CD14-positive monocyte (primary cell): ENCODE data around the gene TCF4. TPM values are rescaled to one million over a fixed set of nuclear protein-coding genes. Genes with fewer than 3 reads are reported as not detected.

Experiments used
- DNase-seq, 3 donors: peaks; one replicate each; pipeline ENCODE4 v3.0.0-alpha.2; 2011 to 2022
- H2AFZ ChIP-seq: 2 replicates; pipeline ENCODE4 v1.6.0; 2012; ENCODE audit warnings: mild to moderate bottlenecking, low read depth, low read length, inconsistent platforms; ENCODE audit not compliant: insufficient read depth, poor library complexity, severe bottlenecking
- H3K27ac ChIP-seq, 2 donors: 1 replicate in 1 of 2; 2 replicates in 1 of 2; pipeline ENCODE4 v1.5.1; 2012 to 2013; ENCODE audit warnings: low read length in 2 of 2, control low read depth in 1 of 2, inconsistent platforms in 1 of 2, low read depth in 1 of 2, mild to moderate bottlenecking in 1 of 2
- H3K27me3 ChIP-seq, 2 donors: one replicate each; pipeline versions ENCODE4 v1.6.0 to v1.6.1; 2011 to 2013; ENCODE audit warnings: low read length in 2 of 2; ENCODE audit not compliant: control insufficient read depth in 2 of 2, insufficient read depth in 2 of 2
- H3K36me3 ChIP-seq, 2 donors: replicated peaks in 1 of 2; 1 replicate in 1 of 2; 2 replicates in 1 of 2; pipeline versions ENCODE4 v1.5.1 to v1.6.1; 2012 to 2013; ENCODE audit warnings: low read length in 2 of 2, control low read depth in 1 of 2, inconsistent platforms in 1 of 2, mild to moderate bottlenecking in 1 of 2; ENCODE audit not compliant: insufficient read depth in 2 of 2, control insufficient read depth in 1 of 2
- H3K4me1 ChIP-seq, 2 donors: 1 replicate in 1 of 2; 2 replicates in 1 of 2; pipeline versions ENCODE4 v1.5.1 to v1.6.1; 2012 to 2013; ENCODE audit warnings: low read length in 2 of 2, control low read depth in 1 of 2, inconsistent platforms in 1 of 2, mild to moderate bottlenecking in 1 of 2, moderate library complexity in 1 of 2; ENCODE audit not compliant: insufficient read depth in 2 of 2, control insufficient read depth in 1 of 2
- H3K4me2 ChIP-seq: replicated peaks from 2 replicates; pipeline ENCODE3; 2012; ENCODE audit warnings: low read length, moderate library complexity, mild to moderate bottlenecking; ENCODE audit not compliant: poor library complexity, severe bottlenecking; ENCODE audit errors: extremely low read depth
- H3K4me3 ChIP-seq, 3 experiments: fragments of 200-600 bp in 1 of 3; sonication (generic) in 1 of 3; replicated peaks in 1 of 3; 1 replicate in 2 of 3; 2 replicates in 1 of 3; pipeline ENCODE4 v1.5.1; 2011 to 2013; ENCODE audit warnings: low read length in 3 of 3, mild to moderate bottlenecking in 3 of 3, control low read depth in 2 of 3, low read depth in 2 of 3, inconsistent platforms in 1 of 3, moderate library complexity in 1 of 3
- H3K79me2 ChIP-seq: 2 replicates; pipeline ENCODE4 v1.6.0; 2012; ENCODE audit warnings: mild to moderate bottlenecking, control low read depth, inconsistent platforms, low read length, moderate library complexity; ENCODE audit not compliant: insufficient read depth
- H3K9ac ChIP-seq: 2 replicates; pipeline ENCODE4 v1.6.0; 2017; ENCODE audit warnings: low read length, mild to moderate bottlenecking; ENCODE audit not compliant: insufficient read depth, poor library complexity, severe bottlenecking
- H3K9me3 ChIP-seq, 2 donors: replicated peaks in 1 of 2; 1 replicate in 1 of 2; 2 replicates in 1 of 2; pipeline versions ENCODE4 v1.5.1 to v1.6.1; 2012 to 2013; ENCODE audit warnings: low read length in 2 of 2, control low read depth in 1 of 2; ENCODE audit not compliant: control insufficient read depth in 1 of 2, insufficient read depth in 1 of 2
- H4K20me1 ChIP-seq: 2 replicates; pipeline ENCODE4 v1.6.0; 2012; ENCODE audit warnings: mild to moderate bottlenecking, low read length, control low read depth, moderate library complexity; ENCODE audit not compliant: insufficient read depth
- H3K27ac Mint-ChIP-seq, 7 donors: one replicate each; pipeline ENCODE4 v1.8.0; 2020; ENCODE audit warnings: mild to moderate bottlenecking in 7 of 7, mixed read lengths in 7 of 7, moderate library complexity in 6 of 7, inconsistent platforms in 2 of 7
- H3K27me3 Mint-ChIP-seq, 3 donors: one replicate each; pipeline ENCODE4 v1.8.0; 2021 to 2022; ENCODE audit warnings: low read depth in 3 of 3, mild to moderate bottlenecking in 3 of 3, mixed read lengths in 3 of 3, moderate library complexity in 3 of 3, inconsistent platforms in 1 of 3
- H3K36me3 Mint-ChIP-seq, 2 donors: one replicate each; pipeline ENCODE4 v1.8.0; 2020; ENCODE audit warnings: mixed read lengths in 2 of 2, inconsistent platforms in 1 of 2, mild to moderate bottlenecking in 1 of 2
- H3K4me1 Mint-ChIP-seq: one replicate; pipeline ENCODE4 v1.8.0; 2020; ENCODE audit warnings: mild to moderate bottlenecking, mixed read lengths
- H3K4me3 Mint-ChIP-seq, 2 donors: one replicate each; pipeline ENCODE4 v1.8.0; 2020; ENCODE audit warnings: mild to moderate bottlenecking in 2 of 2, mixed read lengths in 2 of 2, moderate library complexity in 1 of 2
- H3K9me3 Mint-ChIP-seq, 7 donors: one replicate each; pipeline ENCODE4 v1.8.0; 2020 to 2022; ENCODE audit warnings: mixed read lengths in 7 of 7, mild to moderate bottlenecking in 6 of 7, moderate library complexity in 6 of 7, inconsistent platforms in 2 of 7
- WGBS: methylation state at CpG from one replicate; pipeline ENCODE4 v1.1.5; 2013; ENCODE audit warnings: missing lambda C conversion rate; ENCODE audit not compliant: insufficient coverage; 5-methylcytosine and 5-hydroxymethylcytosine counted together
- intact Hi-C, 2 donors: fragments of 100-400 bp; cut with micrococcal nuclease; formaldehyde crosslinking; loops; one replicate each; pipeline versions ENCODE4 v1.15.0 to v1.15.1; 2023
- polyA plus RNA-seq, 3 donors: library from polyadenylated mRNA; depleted of rRNA in 1 of 3; unstranded in 2 of 3; stranded (reverse) in 1 of 3; fragments of 300-500 nt in 2 of 3; fragments of >200 nt in 1 of 3; fragmentation: Illumina TruSeq in 2 of 3; gene quantifications; 1 replicate in 2 of 3; 2 replicates in 1 of 3; pipeline ENCODE4 v1.2.3, GENCODE V29; 2012 to 2021
- TF ChIP-seq, protein P1 (sequence below): fragments of 200-600 bp; IDR thresholded peaks from one replicate; pipeline ENCODE4 v1.8.0; 2022; ENCODE audit warnings: antibody characterized with exemption, mild to moderate bottlenecking

TCF4 gene
- polyA plus RNA-seq, 3 donors, result 5.9 to 12.9 (median 10.7) TPM

DNA sequence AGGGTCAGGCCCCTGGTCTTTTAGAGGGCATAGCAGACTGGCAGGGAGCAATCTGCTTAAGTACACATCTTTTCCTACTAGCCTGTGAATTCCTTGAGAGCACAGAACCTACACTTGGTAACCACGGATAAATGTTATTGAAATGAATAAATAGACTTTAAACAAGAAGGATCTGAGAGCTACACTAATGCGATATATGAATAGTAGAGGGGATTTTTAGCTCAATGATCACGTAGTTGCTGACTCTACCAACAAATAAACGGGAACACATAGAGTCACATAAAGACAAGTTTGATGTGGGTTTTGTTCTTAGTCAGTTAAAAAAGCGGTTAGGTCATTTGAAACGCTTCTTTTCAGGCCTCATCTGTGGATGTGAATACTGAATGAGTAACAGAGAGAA, 338.4 kb downstream of the TCF4 start:
- H3K4me2 ChIP-seq, result no peak overlapping the region
- TF ChIP-seq, protein P1, sequence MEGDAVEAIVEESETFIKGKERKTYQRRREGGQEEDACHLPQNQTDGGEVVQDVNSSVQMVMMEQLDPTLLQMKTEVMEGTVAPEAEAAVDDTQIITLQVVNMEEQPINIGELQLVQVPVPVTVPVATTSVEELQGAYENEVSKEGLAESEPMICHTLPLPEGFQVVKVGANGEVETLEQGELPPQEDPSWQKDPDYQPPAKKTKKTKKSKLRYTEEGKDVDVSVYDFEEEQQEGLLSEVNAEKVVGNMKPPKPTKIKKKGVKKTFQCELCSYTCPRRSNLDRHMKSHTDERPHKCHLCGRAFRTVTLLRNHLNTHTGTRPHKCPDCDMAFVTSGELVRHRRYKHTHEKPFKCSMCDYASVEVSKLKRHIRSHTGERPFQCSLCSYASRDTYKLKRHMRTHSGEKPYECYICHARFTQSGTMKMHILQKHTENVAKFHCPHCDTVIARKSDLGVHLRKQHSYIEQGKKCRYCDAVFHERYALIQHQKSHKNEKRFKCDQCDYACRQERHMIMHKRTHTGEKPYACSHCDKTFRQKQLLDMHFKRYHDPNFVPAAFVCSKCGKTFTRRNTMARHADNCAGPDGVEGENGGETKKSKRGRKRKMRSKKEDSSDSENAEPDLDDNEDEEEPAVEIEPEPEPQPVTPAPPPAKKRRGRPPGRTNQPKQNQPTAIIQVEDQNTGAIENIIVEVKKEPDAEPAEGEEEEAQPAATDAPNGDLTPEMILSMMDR, result no peak
- no CpG with 5 or more reads among the region's 6 CpGs for WGBS
- Mint-ChIP-seq H3K27me3 (peaks cover 0 to 2% (median 0%) of the 10 kb centered on the region in 3 donors), H3K4me3 (no peak overlapping the region), H3K27ac (no peak overlapping the region), H3K9me3 (no peaks in the 10 kb centered on the region), H3K4me1 (peaks cover 10% of the 10 kb centered on the region), H3K36me3 (peaks cover 3 to 13% of the 10 kb centered on the region in 2 donors)
- no peak overlapping the region for H3K27ac ChIP-seq
- intact Hi-C loops, result no loop called here
- H3K4me1 ChIP-seq, result peaks cover 0 to 5% of the 10 kb centered on the region in 2 donors
- peaks cover 0 to 7% of the 10 kb centered on the region in 2 donors for H3K36me3 ChIP-seq
- no peaks in the 10 kb centered on the region for H3K27me3 ChIP-seq
- H2AFZ ChIP-seq, result no peak overlapping the region
- no peaks in the 10 kb centered on the region for H3K79me2 ChIP-seq
- H3K9me3 ChIP-seq, result no peaks in the 10 kb centered on the region
- H3K9ac ChIP-seq, result no peak overlapping the region
- DNase-seq, result no peak
- H3K4me3 ChIP-seq, result no peak overlapping the region
- no peaks in the 10 kb centered on the region for H4K20me1 ChIP-seq

DNA sequence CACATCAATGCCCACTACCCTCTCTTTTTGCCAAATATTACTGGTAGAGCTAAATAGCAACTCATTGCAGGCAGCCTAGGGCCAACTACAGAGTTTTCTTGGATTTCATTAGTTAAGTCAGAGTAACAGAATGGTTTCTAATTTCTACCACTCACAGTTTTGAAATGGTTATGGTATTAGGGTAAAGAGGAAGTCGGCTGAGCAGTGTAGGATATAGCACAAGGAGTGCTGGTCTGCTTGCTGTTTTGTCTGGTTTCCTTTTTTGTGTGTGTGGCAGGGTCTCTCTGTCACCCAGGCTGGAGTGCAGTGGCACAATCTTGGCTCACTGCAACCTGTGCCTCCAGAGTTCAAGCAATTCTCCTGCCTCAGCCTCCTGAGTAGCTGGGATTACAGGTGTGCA, 339.5 kb downstream of the TCF4 start:
- TF ChIP-seq, protein P1, result no peak
- WGBS, result no CpG with 5 or more reads among the region's 1 CpG

More for the DNA sequence above, 339.5 kb downstream of the TCF4 start:
- Histone ChIP-seq H3K27ac (no peak overlapping the region), H3K9me3 (no peaks in the 10 kb centered on the region), H3K4me1 (peaks cover 0 to 5% of the 10 kb centered on the region in 2 donors), H3K9ac (no peak overlapping the region), H3K4me2 (no peak overlapping the region), H2AFZ (no peak overlapping the region), H3K4me3 (no peak overlapping the region), H4K20me1 (no peaks in the 10 kb centered on the region), H3K36me3 (no peaks in the 10 kb centered on the region), H3K79me2 (no peaks in the 10 kb centered on the region), H3K27me3 (no peaks in the 10 kb centered on the region)
- peaks cover 3 to 8% of the 10 kb centered on the region in 2 donors for H3K36me3 Mint-ChIP-seq
- H3K4me3 Mint-ChIP-seq, result no peak overlapping the region
- peaks cover 0 to 2% (median 0%) of the 10 kb centered on the region in 3 donors for H3K27me3 Mint-ChIP-seq
- peaks cover 11% of the 10 kb centered on the region for H3K4me1 Mint-ChIP-seq
- peak in 1 of 3 donors; percentile 3 for DNase-seq
- H3K27ac Mint-ChIP-seq, result no peak overlapping the region
- no peaks in the 10 kb centered on the region for H3K9me3 Mint-ChIP-seq
- intact Hi-C loops, result no loop called here
